HG02763 (cell line): ENCODE data around the gene LRRTM2.
"Not testable (repeated sequence)": the region's sequence is repeated elsewhere in the genome, so short reads cannot be mapped to it uniquely, and the experiment has no call there.

Experiments
- ATAC-seq: cut with Tn5 transposase; IDR thresholded peaks from one replicate; pipeline ENCODE4 v1.9.1; 2021; ENCODE audit warnings: mild to moderate bottlenecking, moderate library complexity; ENCODE audit not compliant: unreplicated experiment

LRRTM2 gene

GRCh38 chr5:138841531-138841930 lies 33.6 kb downstream of the LRRTM2 start:
- ATAC-seq, result no peak

GRCh38 chr5:138840103-138840502 lies 35.0 kb downstream of the LRRTM2 start:
- no peak for ATAC-seq

- ATAC-seq, result no peak
These were observed 38.0 kb downstream of the LRRTM2 start for GRCh38 chr5:138837160-138837559.

- not testable (repeated sequence) for ATAC-seq
These were observed 40.3 kb downstream of the LRRTM2 start for GRCh38 chr5:138834853-138835252.

GRCh38 chr5:138833726-138834480 lies 41.2 kb downstream of the LRRTM2 start:
- no peak for ATAC-seq

GRCh38 chr5:138833080-138833479 lies 42.1 kb downstream of the LRRTM2 start:
- no peak for ATAC-seq

GRCh38 chr5:138832218-138832617 lies 42.9 kb downstream of the LRRTM2 start:
- no peak for ATAC-seq

GRCh38 chr5:138831703-138832102 lies 43.4 kb downstream of the LRRTM2 start:
- no peak for ATAC-seq

- ATAC-seq, result no peak
These were observed 45.8 kb downstream of the LRRTM2 start for GRCh38 chr5:138829341-138829740.

- no peak for ATAC-seq
These were observed 46.6 kb downstream of the LRRTM2 start for GRCh38 chr5:138828556-138828955.

- no peak for ATAC-seq
These were observed 49.9 kb downstream of the LRRTM2 start for GRCh38 chr5:138824924-138825863.

GRCh38 chr5:138824516-138824915 lies 50.6 kb downstream of the LRRTM2 start:
- no peak for ATAC-seq

- ATAC-seq, result no peak
These were observed 54.4 kb downstream of the LRRTM2 start for GRCh38 chr5:138820695-138821094.

- no peak for ATAC-seq
These were observed 56.1 kb downstream of the LRRTM2 start for GRCh38 chr5:138819081-138819480.
